HepG2 (cell line): ENCODE measurements around the gene LHPP. TPM values are rescaled to one million over a fixed set of nuclear protein-coding genes. Genes with fewer than 3 reads are reported as not detected.
A peak's percentile ranks its signal among the peaks of the same experiment; 100 is the strongest.

Source experiments
- CEBPG ChIP-seq: IDR thresholded peaks from 2 replicates; pipeline ENCODE4 v1.6.1; 2016
- DR1 ChIP-seq: sonication (generic); formaldehyde crosslinking; IDR thresholded peaks from 2 replicates; pipeline ENCODE4 v1.8.0; 2021; ENCODE audit warnings: mild to moderate bottlenecking, missing genetic modification reagents, inconsistent platforms
- E2F1 ChIP-seq: sonication (generic); formaldehyde crosslinking; IDR thresholded peaks from 2 replicates; pipeline ENCODE4 v1.5.0; 2020; ENCODE audit warnings: missing genetic modification reagents
- ELK4 ChIP-seq: sonication (generic); formaldehyde crosslinking; IDR thresholded peaks from 2 replicates; pipeline ENCODE4 v1.9.0; 2021; ENCODE audit warnings: missing genetic modification reagents, borderline replicate concordance
- FLYWCH1 ChIP-seq: sonication (generic); formaldehyde crosslinking; IDR thresholded peaks from 2 replicates; pipeline ENCODE4 v1.8.1; 2023; ENCODE audit warnings: mild to moderate bottlenecking, missing genetic modification reagents
- FOXM1 ChIP-seq: sonication (generic); formaldehyde crosslinking; IDR thresholded peaks from 2 replicates; pipeline ENCODE4 v1.5.0; 2020; ENCODE audit warnings: missing genetic modification reagents
- FOXP1 ChIP-seq, 2 experiments: fragments of 450-650 bp in 1 of 2; IDR thresholded peaks; 2 replicates each; pipeline ENCODE4 v1.6.1; 2017 to 2018; ENCODE audit warnings: antibody characterized with exemption in 1 of 2
- HES4 ChIP-seq: sonication (generic); formaldehyde crosslinking; IDR thresholded peaks from 2 replicates; pipeline ENCODE4 v1.9.0; 2021; ENCODE audit warnings: mild to moderate bottlenecking, missing genetic modification reagents, borderline replicate concordance
- MYC ChIP-seq: sonication (generic); formaldehyde crosslinking; IDR thresholded peaks from 2 replicates; pipeline ENCODE4 v1.9.0; 2021; ENCODE audit warnings: missing genetic modification reagents, borderline replicate concordance
- MYNN ChIP-seq: sonication (generic); formaldehyde crosslinking; IDR thresholded peaks from 2 replicates; pipeline ENCODE4 v1.4.0; 2020; ENCODE audit warnings: mild to moderate bottlenecking, low read depth, missing genetic modification reagents
- NR2F1 ChIP-seq, 2 experiments: fragments of 450-650 bp in 1 of 2; formaldehyde crosslinking in 1 of 2; IDR thresholded peaks; 2 replicates each; pipeline versions ENCODE4 v1.5.0 to v1.6.1; 2016 to 2020; ENCODE audit warnings: mild to moderate bottlenecking in 1 of 2, missing compliant biosample characterization in 1 of 2, missing genetic modification reagents in 1 of 2, moderate library complexity in 1 of 2
- RARA ChIP-seq: IDR thresholded peaks from 2 replicates; pipeline ENCODE4 v1.6.1; 2016; ENCODE audit warnings: missing genetic modification reagents, missing compliant biosample characterization
- SPEN ChIP-seq: sonication (generic); formaldehyde crosslinking; IDR thresholded peaks from 2 replicates; pipeline ENCODE4 v1.5.1; 2020; ENCODE audit warnings: low read depth, mild to moderate bottlenecking, missing genetic modification reagents
- TBP ChIP-seq: sonication (generic); formaldehyde crosslinking; IDR thresholded peaks from 2 replicates; pipeline ENCODE4 v1.5.0; 2020; ENCODE audit warnings: missing genetic modification reagents
- YEATS4 ChIP-seq: sonication (generic); formaldehyde crosslinking; IDR thresholded peaks from 2 replicates; pipeline ENCODE4 v1.4.0; 2020; ENCODE audit warnings: missing genetic modification reagents, borderline replicate concordance
- ZGPAT ChIP-seq: IDR thresholded peaks from 2 replicates; pipeline ENCODE4 v1.6.1; 2016; ENCODE audit warnings: mild to moderate bottlenecking
- ZNF501 ChIP-seq: sonication (generic); formaldehyde crosslinking; IDR thresholded peaks from 2 replicates; pipeline ENCODE4 v1.5.1; 2020; ENCODE audit warnings: mild to moderate bottlenecking, moderate library complexity, missing genetic modification reagents
- ZNF543 ChIP-seq: sonication (generic); formaldehyde crosslinking; IDR thresholded peaks from 2 replicates; pipeline ENCODE4 v1.4.0; 2020; ENCODE audit warnings: mild to moderate bottlenecking, missing genetic modification reagents
- ZNF672 ChIP-seq: sonication (generic); formaldehyde crosslinking; IDR thresholded peaks from 2 replicates; pipeline ENCODE4 v1.8.1; 2022; ENCODE audit warnings: missing genetic modification reagents
- ZNF784 ChIP-seq: sonication (generic); formaldehyde crosslinking; IDR thresholded peaks from 2 replicates; pipeline ENCODE4 v1.5.1; 2020; ENCODE audit warnings: missing genetic modification reagents, mild to moderate bottlenecking, borderline replicate concordance
- polyA plus RNA-seq, 8 experiments: library from polyadenylated mRNA; depleted of rRNA in 3 of 8; stranded (reverse) in 7 of 8; unstranded in 1 of 8; fragments of >200 nt; fragmentation: Illumina TruSeq in 4 of 8; extraction: Trizol in 4 of 8; gene quantifications; 2 replicates each; pipeline versions ENCODE4 v1.2.1 to v1.2.3, GENCODE V29; 2011 to 2016; ENCODE audit warnings: low read depth in 4 of 8, missing spikeins in 1 of 8, mixed read lengths in 1 of 8; ENCODE audit not compliant: insufficient read depth in 1 of 8
- total RNA-seq, 5 experiments: library from RNA; depleted of rRNA; stranded (reverse); fragments of >200 nt; fragmentation: Illumina TruSeq; extraction: Trizol; gene quantifications; 2 replicates each; pipeline ENCODE4 v1.2.3, GENCODE V29; 2016; ENCODE audit warnings: low read depth in 1 of 5

The LHPP gene
- total and polyA plus RNA-seq, 2 of the 13 experiments (the other 11 are each of a cell fraction or from before 2014, with no cell fraction given): 5.2 to 13.1 TPM

GRCh38 chr10:124554085-124554858, 92.6 kb downstream of the LHPP start (continued):
- TF ChIP-seq ZGPAT (no peak), MYNN (CRISPR knock-in tag) (no peak), NR2F1 (CRISPR knock-in tag; IDR thresholded peaks at IDR 0.05) (0 out of 4 replicates have a peak, but pooled peaks of 1 of the 2 experiments have one; percentile 43), FOXP1 (IDR thresholded peaks at IDR 0.05) (no peak), FOXP1 (CRISPR knock-in tag; IDR thresholded peaks at IDR 0.05) (peak; percentile 73), RARA (CRISPR knock-in tag) (peak; percentile 59), ZNF784 (CRISPR knock-in tag) (no peak), E2F1 (CRISPR knock-in tag) (no peak), HES4 (CRISPR knock-in tag) (no peak), ZNF543 (CRISPR knock-in tag) (no peak), YEATS4 (CRISPR knock-in tag) (no peak), CEBPG (CRISPR knock-in tag) (peak; percentile 83), MYC (CRISPR knock-in tag) (no peak; the same call in 1 of the 2 replicates), FOXM1 (CRISPR knock-in tag) (no peak), DR1 (no peak), FLYWCH1 (CRISPR knock-in tag) (no peak), ELK4 (CRISPR knock-in tag) (no peak), TBP (CRISPR knock-in tag) (no peak), SPEN (CRISPR knock-in tag) (no peak), ZNF501 (CRISPR knock-in tag) (no peak), ZNF672 (CRISPR knock-in tag) (no peak)
